T-helper 2 cell treated with Interferon-gamma antibody and Interleukin-4, amounts not matched to agents 5 μg/mL and 100 μg/mL, for 36 hours (primary cell): Measurements from ENCODE around the gene BCAN.

ENCODE experiments used
- DNase-seq: peaks from one replicate; pipeline ENCODE4 v3.0.0; 2021; ENCODE audit warnings: low spot score
- H3K27ac Mint-ChIP-seq: one replicate; pipeline ENCODE4 v1.8.0; 2021; ENCODE audit warnings: mild to moderate bottlenecking, mixed read lengths
- H3K27me3 Mint-ChIP-seq: one replicate; pipeline ENCODE4 v1.8.0; 2021; ENCODE audit warnings: low read depth, mixed read lengths
- H3K36me3 Mint-ChIP-seq: one replicate; pipeline ENCODE4 v1.8.0; 2021; ENCODE audit warnings: low read depth, mixed read lengths
- H3K4me1 Mint-ChIP-seq: one replicate; pipeline ENCODE4 v1.8.0; 2021; ENCODE audit warnings: low read depth, mixed read lengths
- H3K4me3 Mint-ChIP-seq: one replicate; pipeline ENCODE4 v1.8.0; 2022; ENCODE audit warnings: mild to moderate bottlenecking, moderate library complexity, mixed read lengths
- H3K9me3 Mint-ChIP-seq: one replicate; pipeline ENCODE4 v1.8.0; 2021; ENCODE audit warnings: mixed read lengths

BCAN gene

DNA sequence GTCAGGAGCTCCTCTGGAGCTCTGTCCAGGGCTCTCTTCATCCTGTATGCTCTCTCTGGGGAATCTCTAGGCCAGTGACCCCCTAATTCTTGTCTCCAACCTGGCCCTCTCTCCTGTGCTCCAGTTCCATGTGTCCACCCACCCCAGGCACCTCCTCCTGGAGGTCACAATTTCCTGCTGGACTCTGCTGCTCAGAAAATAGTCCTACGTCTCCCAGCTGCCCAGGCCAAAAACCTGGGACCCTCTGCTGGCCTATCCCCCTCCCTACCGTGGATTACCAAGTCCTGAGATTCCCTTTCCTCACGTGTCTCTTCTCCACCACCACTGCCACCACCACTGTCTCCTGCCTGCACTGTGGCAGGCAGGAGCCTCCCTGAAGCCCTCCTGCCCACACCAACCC is 23.6 kb downstream of the BCAN start:
- H3K36me3 Mint-ChIP-seq: no peaks in the 10 kb centered on the region
- H3K4me3 Mint-ChIP-seq: no peak overlapping the region
- H3K27me3 Mint-ChIP-seq: peaks cover 8% of the 10 kb centered on the region
- no peak overlapping the region for H3K27ac Mint-ChIP-seq
- H3K9me3 Mint-ChIP-seq: no peaks in the 10 kb centered on the region
- H3K4me1 Mint-ChIP-seq: peaks cover 19% of the 10 kb centered on the region
- DNase-seq: no peak

DNA sequence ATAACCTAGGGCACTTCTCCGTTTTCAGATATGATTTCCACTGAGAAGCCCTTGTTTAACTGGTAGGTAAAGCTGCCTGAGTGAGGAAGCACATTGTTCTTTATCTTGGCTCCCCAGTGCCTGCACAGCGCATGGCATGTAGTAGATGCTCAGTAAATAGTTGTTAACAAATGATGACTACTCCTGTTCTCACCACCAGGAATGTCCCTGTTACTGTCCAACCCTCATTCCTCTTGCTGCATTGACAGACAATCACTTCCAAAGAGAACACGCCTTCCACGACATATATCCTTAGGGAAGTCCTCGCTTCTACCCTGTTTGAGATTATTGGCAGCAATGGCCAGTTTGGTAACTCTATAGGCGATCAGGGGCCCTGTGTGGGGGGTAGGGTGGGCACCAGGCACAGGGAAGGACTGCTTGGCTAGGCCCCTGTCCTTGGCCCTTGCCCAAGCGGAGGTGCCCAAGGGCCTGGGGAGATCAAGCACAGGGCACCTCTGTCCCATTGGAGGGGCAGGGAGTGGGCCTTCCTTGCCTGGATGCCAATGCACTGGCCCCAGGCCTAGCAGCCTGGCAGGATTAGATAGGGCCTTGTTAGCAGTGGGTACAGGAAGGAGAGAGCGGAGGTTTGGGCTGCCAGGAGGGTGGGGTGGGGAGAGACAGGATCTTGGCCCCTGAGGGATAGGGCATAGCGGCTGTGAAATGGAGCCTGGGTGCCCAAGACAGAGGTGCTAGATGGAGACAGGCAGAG is 25.1 kb downstream of the BCAN start:
- Mint-ChIP-seq H3K9me3 (no peaks in the 10 kb centered on the region), H3K27ac (peak overlapping the region; percentile 15), H3K4me3 (no peak overlapping the region), H3K27me3 (peaks cover 20% of the 10 kb centered on the region), H3K4me1 (peaks cover 8% of the 10 kb centered on the region), H3K36me3 (no peaks in the 10 kb centered on the region)
- DNase-seq: no peak

DNA sequence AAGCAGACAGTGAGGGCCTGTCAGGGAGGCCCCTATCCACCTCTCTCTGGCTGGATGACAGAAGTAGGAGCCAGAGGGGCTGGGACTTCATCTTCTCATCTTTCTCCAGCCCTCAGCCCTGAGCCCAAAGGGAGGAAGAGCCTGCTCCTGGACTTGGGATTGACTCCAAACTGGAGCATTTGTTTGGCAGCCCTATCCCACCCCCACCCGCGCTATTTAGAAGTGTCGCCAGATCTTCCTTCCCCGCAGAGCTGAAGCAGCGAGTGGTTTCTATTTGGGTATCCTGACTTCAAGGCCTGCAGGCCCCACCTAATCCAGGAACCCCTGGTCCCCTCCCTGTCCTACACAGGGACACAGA is 25.7 kb downstream of the BCAN start:
- DNase-seq: no peak
- H3K4me1 Mint-ChIP-seq: peaks cover 4% of the 10 kb centered on the region

DNA sequence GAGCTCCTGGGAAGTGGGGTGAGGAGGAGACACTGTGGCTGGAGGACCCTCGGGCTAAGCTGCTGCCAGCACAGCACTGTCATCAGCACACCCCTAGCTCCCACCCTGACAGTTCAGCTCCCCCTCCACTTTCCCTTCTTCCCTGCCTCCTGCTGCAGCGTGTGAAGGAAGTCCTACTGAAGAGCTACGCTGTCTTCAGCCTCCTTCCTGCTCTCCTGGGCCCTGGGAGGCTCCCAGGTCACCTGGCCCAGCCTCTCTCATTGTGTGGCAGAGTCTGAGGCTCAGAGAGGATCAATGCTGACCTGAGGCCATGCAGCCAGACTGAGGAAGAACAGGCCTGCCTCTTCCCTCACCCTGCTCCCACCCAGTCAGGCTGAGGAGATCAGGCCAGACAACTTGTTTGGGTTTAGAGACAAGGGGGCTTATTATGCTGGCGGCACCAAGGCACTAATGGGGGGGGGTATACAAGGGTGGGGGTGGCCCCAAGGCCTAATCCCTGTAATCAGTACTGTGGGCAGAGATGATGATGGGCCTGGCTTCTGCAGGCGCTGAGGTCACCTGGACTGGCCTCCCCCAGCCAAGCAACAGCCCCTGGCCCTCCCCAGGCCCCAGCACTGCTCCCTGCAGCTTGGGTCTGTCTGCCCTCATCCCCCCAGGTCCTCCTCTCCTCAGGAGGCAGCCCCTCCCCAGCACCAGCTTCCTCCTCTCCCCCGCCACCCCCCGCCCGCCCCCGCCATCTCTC is 26.2 kb downstream of the BCAN start:
- H3K27ac Mint-ChIP-seq: no peak overlapping the region
- no peaks in the 10 kb centered on the region for H3K9me3 Mint-ChIP-seq
- no peak overlapping the region for H3K4me3 Mint-ChIP-seq
- no peaks in the 10 kb centered on the region for H3K36me3 Mint-ChIP-seq
- peaks cover 29% of the 10 kb centered on the region for H3K27me3 Mint-ChIP-seq
- H3K4me1 Mint-ChIP-seq: peaks cover 2% of the 10 kb centered on the region
- DNase-seq: no peak

More for the DNA sequence above, 25.7 kb downstream of the BCAN start:
- Mint-ChIP-seq H3K4me3 (no peak overlapping the region), H3K27me3 (peaks cover 25% of the 10 kb centered on the region), H3K9me3 (no peaks in the 10 kb centered on the region), H3K27ac (no peak overlapping the region), H3K36me3 (no peaks in the 10 kb centered on the region)

DNA sequence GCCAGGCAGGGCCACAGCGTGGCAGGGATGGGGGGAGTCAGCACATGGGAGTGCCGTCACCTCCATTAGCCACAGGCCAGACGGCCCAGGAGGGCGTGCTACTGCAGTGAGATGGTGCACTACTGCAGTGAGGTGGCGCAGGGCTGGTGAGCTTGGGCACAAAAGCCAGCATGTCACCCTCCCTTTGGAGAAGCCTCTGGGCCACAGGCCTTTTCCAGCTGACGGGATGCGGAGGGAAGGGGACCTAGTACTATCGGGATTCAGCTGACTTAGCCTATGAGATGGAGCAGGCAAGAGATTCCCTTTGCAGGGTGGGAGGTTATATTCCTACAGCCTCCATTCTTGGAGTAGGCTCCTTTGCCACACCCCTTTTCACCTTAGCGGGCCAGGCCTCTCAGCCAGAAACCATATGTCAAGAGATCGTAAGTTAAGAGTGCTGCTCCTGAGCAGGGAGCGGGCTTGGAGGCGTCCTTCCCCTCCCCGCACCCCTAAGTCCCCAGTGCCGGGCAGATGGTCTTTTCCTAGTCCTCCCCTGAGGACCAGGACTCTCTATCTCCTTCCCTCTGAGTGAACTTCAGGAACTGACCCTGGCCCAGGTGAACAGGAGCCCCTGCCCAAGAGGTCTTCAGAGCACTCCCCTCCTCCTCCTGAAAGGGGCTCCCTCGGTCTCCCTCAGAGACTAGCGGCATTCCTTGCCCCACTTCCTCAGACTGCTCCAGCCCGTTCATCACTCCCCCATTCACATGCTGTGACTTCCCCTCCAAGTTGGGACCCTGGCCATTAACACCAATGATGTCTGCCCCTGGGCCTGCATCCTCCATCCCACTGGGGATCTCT is 27.1 kb downstream of the BCAN start:
- Mint-ChIP-seq H3K36me3 (no peaks in the 10 kb centered on the region), H3K4me3 (no peak overlapping the region), H3K4me1 (peaks cover 2% of the 10 kb centered on the region), H3K27ac (no peak overlapping the region), H3K27me3 (peaks cover 35% of the 10 kb centered on the region), H3K9me3 (no peaks in the 10 kb centered on the region)
- DNase-seq: no peak

DNA sequence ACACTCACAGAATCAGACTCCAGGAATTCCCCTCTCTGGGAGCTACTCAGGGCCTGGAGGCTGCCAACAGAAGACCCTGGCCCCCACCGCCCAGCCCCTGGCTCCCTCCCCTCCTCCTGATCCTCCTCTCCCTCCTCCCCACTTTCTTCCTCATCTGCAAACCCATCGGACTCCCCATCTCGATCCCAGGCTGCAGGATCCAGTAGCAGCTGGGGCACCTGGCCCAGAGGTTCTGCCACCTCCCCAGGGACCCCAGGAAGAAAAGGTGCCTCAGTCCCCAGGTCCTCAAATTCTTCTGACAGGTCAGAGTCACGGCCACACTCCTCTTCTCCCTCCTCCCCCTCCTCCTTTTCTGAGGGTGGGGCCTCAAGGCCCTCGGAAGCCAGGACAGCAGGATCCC is 27.9 kb downstream of the BCAN start:
- H3K36me3 Mint-ChIP-seq: no peaks in the 10 kb centered on the region
- no peak overlapping the region for H3K27ac Mint-ChIP-seq
- H3K9me3 Mint-ChIP-seq: no peaks in the 10 kb centered on the region
- peaks cover 42% of the 10 kb centered on the region for H3K27me3 Mint-ChIP-seq
- H3K4me3 Mint-ChIP-seq: no peak overlapping the region
- no peaks in the 10 kb centered on the region for H3K4me1 Mint-ChIP-seq
- no peak for DNase-seq

DNA sequence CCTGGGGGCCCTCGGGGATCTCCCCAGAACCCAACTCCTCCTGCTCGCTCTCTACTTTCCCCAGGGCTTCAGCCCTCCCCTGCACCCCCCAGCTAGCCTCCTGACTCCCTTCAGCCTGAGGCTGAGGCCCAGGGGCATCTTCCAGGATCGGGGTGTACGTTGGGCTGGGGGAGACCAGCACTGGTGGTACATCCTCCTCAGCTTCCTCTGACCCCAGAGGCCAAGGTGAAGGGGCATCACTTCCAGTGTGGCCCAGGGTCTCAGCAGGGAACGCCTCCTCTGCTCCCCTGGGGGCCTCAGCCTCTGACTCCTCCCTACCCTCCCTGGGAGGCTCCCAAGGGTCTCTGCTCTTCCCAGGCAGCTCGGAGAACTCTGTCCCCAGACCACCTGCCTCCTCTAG is 28.4 kb downstream of the BCAN start:
- Mint-ChIP-seq H3K9me3 (no peaks in the 10 kb centered on the region), H3K4me3 (no peak overlapping the region), H3K27ac (no peak overlapping the region), H3K36me3 (no peaks in the 10 kb centered on the region), H3K27me3 (peaks cover 47% of the 10 kb centered on the region), H3K4me1 (no peaks in the 10 kb centered on the region)
- DNase-seq: no peak

DNA sequence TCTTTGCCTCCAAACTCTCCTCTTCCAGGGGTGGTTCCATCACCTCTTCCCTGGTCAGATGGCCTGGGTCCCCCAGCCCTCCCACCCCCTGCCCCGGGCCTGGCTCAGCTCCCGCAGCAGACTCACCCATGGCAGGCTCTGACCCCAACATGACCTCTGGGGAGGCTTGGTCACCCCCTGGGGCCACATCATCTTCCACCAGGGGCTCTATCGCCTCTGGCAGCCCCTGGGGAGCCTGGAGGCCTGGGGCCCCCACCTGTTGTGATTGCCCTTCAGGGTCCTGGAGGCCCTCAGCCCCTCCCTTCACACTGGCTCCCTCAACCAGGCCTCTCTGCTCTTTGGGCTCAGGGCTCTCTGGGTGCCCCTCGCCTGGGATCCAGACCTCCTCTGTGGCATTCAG is 28.9 kb downstream of the BCAN start:
- H3K4me1 Mint-ChIP-seq: no peaks in the 10 kb centered on the region
- H3K36me3 Mint-ChIP-seq: no peaks in the 10 kb centered on the region
- peaks cover 51% of the 10 kb centered on the region for H3K27me3 Mint-ChIP-seq
- H3K9me3 Mint-ChIP-seq: no peaks in the 10 kb centered on the region
- no peak overlapping the region for H3K27ac Mint-ChIP-seq
- H3K4me3 Mint-ChIP-seq: no peak overlapping the region
- no peak for DNase-seq

DNA sequence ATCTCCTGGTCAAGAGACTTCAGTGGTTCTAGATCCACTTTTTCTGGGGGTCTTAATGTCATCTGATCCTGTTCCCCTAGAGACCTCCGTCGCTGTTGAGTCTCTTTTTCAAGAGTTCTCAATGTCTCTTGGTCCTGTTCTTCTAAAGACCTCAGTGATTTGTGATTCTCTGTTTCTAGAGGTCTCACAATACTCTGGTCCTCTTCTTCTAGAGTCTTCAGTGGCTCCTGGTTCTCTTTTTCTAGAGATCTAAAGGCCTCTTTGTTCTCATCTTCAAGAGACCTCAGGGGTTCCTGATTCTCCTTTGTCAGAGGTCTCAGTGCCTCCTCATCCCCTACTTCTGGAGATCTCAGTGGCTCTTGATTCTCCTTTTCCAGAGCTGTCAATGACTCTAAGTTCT is 29.9 kb downstream of the BCAN start:
- no peak for DNase-seq
- Mint-ChIP-seq H3K4me3 (no peak overlapping the region), H3K27me3 (peaks cover 53% of the 10 kb centered on the region), H3K4me1 (no peaks in the 10 kb centered on the region), H3K36me3 (no peaks in the 10 kb centered on the region), H3K9me3 (no peaks in the 10 kb centered on the region), H3K27ac (no peak overlapping the region)

DNA sequence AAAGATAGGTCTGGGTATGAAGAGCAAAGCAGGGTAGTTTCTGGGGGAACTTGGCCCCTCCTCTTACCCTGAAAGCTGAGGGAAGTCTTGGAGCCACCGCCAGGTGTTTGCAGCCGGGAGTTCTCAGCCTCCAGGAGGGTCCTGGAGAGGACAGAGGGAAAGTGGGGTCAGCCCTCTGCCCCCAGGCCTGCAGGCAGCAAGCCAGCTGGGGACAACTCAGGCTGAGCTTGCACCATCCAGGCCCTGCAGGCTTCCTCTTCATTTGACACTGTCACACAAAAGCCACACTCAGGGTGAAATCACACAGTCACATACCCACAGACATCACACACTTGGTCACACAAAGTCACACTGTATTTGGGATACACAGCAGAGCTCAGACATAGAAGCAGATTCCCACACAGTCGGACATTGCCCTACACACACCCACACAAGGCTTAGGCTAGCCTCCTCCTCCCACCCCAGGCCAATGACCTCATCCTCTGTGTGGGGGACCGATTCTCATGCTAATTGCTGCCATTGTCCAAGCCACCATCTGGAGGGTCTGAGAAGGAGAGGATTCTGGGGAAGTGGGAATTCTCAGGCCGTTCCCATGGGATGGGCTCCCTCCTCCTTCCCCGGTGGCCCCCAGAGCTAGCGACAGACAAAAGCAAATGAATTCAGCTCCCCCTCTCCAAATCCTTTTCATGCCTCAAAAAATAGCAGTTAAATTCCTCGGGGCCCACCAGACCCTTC is 31.6 kb downstream of the BCAN start:
- Mint-ChIP-seq H3K9me3 (no peaks in the 10 kb centered on the region), H3K27me3 (peaks cover 67% of the 10 kb centered on the region), H3K4me1 (peaks cover 9% of the 10 kb centered on the region), H3K36me3 (no peaks in the 10 kb centered on the region), H3K4me3 (no peak overlapping the region), H3K27ac (no peak overlapping the region)
- DNase-seq: no peak

DNA sequence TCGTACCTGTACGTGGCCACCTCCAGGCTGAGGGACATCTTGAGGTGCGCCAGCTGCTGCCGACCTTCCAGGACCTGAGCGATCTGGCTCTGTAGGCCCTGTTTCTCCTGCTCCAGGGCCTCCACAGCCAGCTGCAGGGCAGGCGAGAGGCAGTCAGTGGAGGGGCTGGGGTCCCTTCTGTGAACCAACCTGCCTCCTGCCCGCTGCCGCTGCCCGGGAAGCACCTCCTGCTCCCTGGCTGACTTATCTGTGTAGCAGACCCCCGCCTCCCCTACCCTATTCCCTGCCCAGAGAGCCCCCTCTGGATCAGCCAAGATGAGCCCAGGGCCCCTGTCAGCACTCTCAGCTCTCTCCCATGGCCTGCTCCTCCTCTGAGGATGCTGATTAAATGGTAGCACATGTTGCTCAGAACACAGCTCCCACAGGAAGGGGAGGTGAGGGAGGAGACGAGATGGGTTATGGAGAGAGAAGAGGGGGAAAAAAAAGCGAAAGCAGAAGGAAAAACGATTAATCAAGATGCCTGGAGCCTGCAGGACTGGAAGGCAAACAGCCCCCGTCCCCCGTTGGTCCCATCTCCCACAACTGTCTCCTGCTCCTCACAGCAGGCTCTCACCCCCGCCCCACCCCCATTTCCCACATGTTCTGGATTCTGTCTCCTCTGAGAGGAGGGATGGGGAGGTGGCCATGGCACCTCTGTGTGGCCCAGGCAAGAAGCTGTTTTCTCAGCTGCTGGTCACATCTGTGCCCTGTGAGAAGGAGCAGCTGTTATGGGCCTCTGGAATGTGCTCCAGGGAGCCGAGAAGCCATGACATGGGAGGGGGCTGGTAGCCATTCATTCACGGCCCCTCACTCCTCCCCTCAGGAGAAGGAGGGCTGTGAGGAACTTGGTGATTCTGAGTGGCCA is 33.5 kb downstream of the BCAN start:
- H3K4me3 Mint-ChIP-seq: no peak overlapping the region

DNA sequence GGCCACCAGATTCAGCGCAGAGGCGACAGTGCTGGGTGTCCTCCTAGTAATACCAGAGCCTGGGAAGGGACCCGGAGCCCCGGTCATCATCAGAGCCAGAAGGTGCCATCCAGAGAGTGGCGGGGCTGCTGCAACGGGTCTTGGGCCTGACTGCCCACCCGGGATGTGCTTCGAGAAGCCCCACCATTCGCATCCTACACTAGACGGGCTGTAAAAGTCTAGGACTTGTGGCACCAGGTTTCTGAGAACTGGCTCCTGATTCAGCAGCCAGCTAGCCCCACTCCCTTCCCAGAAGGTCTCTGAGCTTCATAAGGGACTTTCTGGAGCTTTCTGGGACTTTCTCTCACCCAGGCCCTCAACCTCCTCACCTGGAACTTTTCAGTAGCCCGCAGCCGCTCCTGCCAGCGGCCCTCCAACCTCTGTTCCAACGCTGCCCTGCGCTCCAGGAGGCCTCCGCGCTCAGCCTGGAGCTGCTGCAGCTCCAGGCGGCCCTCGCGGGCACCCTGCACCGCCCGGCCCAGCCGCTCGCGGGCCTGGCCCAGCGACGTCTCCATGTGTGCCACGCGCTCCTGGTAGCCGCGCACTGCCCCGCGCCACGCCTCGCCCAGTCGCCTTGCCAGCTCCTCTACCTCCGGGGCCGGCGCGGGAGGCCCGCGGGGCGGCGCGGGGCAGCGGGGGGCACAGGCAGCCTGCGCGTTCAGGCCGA is 34.4 kb downstream of the BCAN start:
- Mint-ChIP-seq H3K4me1 (peaks cover 9% of the 10 kb centered on the region), H3K9me3 (no peaks in the 10 kb centered on the region), H3K4me3 (no peak overlapping the region), H3K36me3 (no peaks in the 10 kb centered on the region), H3K27ac (no peak overlapping the region), H3K27me3 (peaks cover 81% of the 10 kb centered on the region)
- no peak for DNase-seq

More for the DNA sequence above, 33.5 kb downstream of the BCAN start:
- H3K4me1 Mint-ChIP-seq: peaks cover 9% of the 10 kb centered on the region
- H3K36me3 Mint-ChIP-seq: no peaks in the 10 kb centered on the region
- no peaks in the 10 kb centered on the region for H3K9me3 Mint-ChIP-seq
- H3K27ac Mint-ChIP-seq: no peak overlapping the region
- H3K27me3 Mint-ChIP-seq: peaks cover 79% of the 10 kb centered on the region
- no peak for DNase-seq
